NCI-H510A (cell line): Measurements from ENCODE around the gene SMAD7.

ENCODE experiments used
- DNase-seq: peaks from one replicate; lab custom pipeline; 2025; lab: John Stamatoyannopoulos, UW

The SMAD7 gene

DNA sequence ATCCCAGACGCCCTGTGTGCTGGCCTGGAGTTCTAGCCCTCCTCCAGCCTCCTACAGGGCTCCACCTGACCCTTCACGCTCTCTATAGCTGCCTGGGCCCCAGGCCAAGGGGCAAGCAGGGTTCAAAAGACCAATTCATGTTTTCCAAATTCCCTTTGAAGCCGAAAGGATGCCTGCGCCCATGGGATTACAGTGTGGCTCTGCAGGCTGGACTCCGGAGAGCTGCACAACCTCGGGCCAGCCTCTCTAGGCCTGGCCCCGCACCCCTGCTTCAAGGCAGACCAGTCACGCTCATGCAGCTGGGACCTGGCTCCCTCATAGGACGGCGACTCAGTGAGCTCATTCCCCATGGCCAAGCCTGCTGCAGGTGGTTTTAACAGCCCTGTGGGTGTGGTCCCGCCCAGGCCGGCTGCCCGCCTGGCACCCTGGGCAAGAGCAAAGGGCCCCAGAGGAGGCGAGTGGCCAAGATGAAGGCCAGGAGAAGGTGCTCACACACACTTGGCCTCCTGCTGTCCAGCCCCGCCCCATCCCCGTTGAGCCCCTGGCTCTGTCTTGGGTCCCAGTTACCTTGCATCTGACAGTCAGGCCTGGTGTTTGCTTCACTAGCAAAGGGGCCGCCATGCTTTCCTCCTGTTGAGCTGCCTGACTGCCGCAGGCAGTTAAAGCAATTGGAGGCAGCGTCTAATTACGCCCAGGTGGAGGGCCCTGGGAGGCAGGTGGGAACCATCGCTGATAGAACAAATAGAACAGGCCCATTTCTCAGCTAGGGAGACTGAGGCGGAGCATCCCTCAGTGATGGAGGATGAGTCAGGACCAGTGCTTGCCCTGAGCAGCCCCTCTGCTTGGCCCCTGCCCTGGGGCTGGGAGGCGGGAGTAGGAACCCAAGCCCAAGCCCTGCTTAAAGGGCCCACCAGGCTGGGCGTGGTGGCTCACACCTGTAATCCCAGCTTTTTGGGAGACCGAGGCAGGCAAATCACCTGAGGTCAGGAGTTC is 56.9 kb downstream of the SMAD7 start:
- DNase-seq: no peak

DNA sequence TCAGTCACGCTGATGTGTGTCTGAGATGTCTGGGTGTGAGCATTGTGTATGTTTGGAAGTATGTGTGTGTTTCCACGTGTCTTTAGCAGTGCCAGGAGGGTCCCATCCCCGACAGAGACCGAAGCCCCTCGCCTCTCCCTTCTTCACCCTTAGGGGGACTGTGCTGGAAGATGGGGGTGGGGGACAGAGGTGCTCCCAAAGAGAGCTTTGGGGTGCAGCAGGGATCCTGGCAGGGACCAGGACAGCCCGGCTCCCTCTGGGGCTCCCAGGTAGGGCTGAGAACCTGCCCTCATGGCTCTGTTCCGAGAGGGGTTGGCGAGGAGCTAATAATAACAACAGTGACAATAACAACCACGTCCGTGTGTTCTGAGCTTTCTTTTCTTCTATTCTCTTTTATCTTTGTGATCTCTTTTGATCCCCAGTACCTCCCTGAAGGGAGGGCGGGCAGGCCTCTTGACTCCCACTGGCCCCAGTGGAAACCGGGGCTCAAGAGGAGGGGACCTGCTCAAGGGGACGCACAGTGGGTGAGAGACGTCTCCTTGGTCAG is 57.6 kb downstream of the SMAD7 start:
- no peak for DNase-seq

DNA sequence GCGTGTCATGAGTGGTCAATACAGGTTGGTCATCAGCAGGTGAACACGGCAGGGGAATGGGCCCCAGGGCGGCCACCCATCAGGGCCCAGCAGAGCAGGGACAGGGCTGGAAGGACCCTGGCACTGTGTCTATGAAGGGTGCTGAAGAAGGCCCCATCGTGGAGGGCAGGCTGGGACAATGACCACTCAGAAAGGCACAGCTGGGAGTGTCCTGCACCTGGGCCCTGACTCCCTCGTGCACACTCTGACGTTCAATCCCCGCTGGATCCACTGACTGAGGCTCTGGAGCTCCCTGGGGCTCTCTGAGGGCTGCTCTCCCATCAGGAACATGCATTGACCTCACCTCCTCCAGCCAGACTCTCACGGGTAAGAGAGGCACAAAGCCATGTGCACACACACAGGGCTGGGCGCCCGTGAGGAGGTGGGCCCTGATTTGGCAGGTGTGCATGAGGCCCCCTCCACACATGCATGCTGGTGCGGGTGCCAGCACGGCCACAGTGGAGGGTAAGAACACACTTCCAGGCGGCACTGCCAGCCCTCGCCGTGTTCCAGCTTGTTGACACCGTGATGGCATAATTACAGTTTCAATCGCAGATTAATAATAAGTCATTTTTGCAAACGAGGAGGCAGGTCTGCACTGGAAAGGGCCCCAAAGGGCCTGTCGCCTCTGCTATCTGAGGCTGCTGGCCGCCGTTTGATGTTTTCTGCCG is 58.5 kb downstream of the SMAD7 start:
- no peak for DNase-seq

GRCh38 chr18:48891721-48892120 is 59.0 kb downstream of the SMAD7 start:
- no peak for DNase-seq

DNA sequence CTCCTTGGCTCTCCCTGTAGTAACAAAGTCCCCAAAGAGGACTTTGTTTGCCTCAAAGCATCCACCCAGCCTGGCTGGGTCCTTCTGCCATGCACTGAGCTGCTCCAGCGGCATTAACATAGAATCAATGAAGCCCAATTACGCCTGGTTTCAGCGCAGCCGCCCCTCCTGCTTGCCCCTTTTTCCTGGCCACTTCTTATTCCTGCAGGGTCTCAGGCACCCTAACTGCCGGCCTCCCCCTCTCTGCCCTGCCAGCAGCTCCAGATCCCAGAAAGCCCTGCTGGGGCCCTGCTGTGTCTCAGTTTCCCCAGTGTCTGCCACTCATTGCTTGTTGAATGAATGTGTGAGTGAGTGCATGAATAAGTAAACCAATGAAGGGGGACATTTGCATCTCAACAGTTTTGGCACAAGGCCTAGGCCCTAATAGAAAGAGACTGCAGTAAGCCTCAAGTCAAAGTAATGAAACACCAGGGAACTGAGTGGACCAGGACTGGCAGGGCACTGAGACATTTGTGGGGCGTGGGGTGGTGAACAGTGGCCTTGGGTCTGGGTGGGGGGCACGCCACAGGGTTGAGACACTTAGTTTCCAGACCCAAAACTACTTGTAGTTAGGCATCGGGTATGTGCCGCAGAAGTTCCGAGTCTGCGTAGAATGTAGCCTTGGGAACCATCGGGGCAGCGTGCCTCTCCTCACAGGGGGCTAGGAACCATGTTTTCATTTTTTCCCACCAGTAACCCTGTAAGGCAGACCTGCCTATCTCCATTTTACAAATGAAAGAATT is 60.6 kb downstream of the SMAD7 start:
- no peak for DNase-seq

DNA sequence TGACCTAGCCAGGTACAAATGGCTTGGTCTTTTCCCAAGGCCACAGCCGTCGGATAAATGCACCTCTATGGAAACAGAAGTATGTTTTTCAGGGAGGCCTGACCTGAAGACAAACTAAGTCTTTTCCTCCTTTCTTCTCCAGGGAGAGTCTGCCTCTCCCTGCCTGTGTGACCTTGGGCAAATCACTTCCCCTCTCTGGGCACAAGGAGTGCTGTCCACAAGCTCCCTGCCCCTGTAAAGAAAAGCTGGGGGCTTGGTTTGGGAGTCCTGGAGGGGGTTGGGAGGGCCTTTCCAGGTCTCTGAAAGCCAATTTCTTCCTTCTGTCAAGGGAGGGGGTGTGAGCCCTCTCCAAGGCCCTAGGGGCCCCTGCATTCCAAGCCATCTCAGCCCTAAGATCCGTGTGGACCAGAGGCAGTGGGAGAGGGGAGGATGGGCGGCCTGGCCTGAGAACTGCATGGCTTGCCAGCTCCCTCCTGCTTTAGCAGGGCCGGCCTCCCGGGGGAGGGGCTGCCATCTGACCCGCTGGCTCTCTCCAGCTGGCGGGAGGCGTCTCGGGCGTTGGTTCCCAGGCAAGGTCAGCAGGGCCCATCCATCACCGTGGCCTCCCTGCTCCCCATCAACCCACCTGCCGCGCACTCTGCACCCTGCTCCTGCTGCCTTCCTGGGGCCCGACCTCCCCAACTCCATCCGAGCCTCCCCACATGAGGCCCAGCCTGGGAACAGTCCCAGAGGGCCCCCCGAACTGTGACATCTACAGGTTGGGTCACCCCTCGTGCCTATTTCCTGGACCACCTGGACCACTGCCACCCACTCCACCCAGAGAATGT is 61.4 kb downstream of the SMAD7 start:
- no peak for DNase-seq

DNA sequence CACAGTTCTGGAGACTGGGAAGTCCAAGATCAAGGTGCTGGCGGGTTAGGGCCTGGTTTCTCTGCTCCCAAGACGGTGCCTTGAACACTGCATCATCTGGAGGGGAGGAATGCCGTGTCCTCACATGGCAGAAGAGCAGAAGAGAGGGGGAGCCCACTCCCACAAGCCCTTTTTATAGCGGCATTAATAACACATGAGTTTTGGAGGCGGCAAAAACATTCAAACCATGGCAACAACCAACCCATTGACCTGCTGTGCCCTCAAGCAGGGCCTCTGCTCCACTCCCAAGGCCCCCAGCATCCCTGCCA is 62.0 kb downstream of the SMAD7 start:
- no peak for DNase-seq

DNA sequence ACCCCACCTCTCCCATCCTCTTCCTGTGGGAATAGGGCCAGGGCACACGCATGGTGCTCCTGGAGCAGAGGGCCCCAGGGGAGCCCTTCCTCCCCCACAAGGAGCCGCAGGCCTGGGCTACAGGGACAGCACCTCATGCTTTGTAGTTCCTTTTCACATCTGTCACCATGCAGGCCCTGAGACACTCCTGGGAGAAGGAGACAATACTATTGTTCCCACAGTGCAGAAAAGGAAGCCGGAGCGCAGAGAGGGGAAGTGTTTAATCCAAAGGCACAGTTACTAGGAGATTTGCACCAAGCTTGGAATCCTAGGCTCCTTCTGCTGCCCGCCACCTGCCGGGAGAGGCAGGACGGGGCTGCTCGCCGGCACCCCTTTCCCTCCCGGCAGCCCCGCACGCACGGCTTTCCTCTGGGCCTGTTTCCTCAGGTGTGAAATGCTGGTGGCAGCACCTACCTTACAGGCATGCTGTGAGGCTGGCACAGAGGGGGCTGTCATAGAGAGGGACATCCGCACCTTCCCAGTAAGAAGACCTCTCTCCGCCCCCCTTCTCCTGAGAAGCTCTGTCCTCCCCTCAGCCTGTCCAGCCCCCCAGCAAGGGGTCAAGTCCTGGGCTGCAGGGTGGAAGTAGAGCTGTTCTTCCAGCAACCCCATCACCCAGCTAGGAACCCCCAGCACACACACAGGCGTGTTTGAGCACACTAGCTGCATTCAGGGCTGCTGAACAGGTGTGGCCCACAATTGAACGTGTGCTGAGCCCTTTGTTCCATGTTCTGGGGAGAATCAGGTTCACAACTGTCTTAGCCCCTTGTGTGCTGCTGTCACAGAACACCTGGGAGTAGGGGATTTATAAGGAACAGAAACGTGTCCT is 62.6 kb downstream of the SMAD7 start:
- DNase-seq: no peak

- DNase-seq: no peak
These were observed 63.4 kb downstream of the SMAD7 start for GRCh38 chr18:48887294-48887904.

GRCh38 chr18:48886520-48887293 is 64.1 kb downstream of the SMAD7 start:
- no peak for DNase-seq

GRCh38 chr18:48885924-48886400 is 64.8 kb downstream of the SMAD7 start:
- no peak for DNase-seq

GRCh38 chr18:48885266-48885923 is 65.4 kb downstream of the SMAD7 start:
- no peak for DNase-seq

DNA sequence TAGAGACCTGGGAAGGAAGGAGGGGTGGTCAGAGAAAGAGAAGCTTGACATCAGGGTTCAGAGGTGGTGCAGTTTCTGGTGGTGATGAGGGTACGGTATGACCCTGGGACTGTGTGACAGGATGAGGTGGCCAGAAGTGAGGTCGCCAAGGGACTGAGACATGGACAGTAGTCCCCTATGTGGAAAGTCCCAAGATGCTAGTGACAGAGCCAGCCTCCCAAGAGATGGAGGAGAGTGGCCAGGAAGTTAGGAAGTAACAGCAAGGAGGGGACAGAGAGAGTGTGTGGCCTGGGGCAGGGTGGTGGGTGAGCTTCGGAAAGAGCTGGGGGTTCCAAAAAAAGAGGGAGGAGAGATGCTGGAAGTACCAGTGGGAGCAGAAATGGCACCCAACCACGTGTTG is 66.0 kb downstream of the SMAD7 start:
- DNase-seq: no peak

DNA sequence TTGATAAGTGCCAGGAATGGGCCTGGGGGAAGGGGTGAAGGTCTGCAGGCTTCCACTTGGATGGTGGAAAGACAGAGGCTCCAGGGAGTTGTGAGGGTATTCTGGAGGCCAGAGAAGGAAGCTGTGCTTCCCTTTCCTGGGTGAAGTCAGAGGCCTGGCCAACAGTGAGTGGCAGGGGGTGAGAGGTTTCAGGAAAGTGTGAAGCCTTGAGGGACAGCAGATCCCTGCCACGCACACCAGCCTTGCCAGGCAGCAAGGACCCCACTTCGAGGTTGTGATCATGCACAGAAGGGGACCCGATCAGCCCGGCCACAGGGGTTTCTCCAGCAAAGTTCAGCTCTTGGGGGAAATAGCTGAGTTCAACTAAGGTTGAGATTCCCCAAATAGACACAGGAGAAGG is 66.5 kb downstream of the SMAD7 start:
- DNase-seq: no peak

DNA sequence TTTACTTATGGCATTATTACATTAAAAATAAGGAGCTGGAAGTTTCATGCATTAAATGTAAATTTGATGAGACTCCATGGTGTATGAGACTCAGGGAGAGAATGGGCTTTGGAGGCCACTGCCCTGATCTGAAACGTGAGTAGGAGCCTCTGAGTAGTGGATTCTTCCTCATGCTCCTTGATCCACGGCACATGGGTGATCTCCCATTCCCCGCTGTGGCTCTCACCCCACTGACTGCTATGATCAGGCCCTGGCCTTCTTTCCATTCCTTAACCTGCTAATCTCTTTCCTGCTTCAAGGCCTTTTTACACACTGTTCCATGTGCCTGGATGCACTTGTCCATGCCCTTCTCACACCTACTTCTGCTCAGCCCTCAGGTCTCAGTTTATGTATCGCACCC is 68.4 kb downstream of the SMAD7 start:
- DNase-seq: no peak

DNA sequence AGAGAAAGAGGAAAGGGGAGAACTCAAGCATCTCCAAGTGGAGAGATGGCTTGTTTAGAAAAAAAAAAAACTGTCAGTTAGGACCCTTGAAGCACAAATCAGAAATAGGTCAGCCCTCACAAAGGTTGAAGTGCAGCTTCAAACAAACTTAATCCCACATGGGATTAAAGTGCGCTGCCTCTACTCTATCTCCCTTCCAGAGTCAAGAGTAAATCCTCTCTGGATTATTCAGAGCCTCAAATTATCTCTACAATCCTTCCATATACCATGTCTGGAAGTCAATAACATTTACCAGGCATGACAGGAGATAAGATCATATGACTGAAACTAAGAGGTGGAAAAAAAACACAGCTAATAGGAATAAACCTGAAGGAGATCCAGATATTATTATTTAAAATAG is 69.8 kb downstream of the SMAD7 start:
- no peak for DNase-seq

DNA sequence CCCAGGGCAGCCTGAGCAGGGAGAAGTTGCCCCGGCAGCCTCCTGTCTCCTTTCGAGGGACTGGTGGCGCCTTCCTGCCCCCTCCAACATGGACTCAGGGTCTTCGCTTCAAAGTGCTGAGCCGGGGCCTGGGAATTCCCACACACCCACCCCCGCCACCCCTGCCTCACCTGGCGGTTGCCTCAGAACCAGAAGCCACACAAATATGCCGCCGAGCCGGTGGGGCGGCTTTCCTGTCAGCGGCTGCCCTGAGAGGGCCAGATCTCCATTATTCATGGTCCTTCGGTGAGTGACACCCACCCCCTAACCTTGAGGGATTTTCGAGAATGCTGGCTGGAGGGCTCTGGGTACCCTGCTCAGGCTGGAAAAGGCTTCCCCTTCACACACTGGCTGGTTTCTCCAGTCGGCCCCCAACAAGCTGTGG is 71.7 kb downstream of the SMAD7 start:
- DNase-seq: no peak

DNA sequence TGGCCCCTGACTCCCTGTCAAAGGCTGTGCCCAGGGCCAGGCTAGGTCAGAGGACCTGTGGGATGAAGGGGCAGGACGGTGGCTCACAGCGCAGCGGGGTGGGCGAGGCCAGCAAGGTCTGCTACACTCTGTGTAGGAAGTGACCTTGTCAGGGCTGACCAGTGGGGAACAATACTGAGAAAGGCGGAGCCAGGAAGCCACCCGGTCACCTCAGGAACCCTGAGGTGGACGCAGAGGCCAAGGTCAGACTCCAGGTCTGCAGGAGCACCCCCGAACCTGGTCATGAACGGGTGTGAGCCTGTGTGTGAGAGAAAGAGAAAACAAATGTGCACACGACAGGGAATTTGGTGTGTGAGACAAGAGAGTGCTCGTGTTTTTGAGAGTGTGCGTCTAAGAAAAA is 72.3 kb downstream of the SMAD7 start:
- DNase-seq: no peak

DNA sequence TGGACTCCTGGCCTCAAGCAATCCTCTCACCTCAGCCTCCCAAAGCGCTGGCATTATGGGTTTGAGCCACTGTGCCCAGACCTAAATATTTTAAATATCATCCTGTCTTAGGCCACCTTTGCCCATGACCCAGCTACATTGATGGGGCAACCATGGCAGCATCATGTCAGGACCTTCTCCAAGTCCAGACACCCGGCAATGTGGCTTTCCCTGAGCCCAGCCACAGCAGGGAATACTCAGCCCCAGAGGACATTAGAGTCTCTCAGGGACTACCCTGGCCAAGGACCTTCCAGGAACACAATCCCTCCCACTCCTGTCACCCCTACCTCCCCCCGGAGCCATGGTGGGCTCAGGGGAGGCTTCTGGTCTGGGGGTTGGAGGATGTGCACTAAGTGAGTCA is 72.8 kb downstream of the SMAD7 start:
- DNase-seq: no peak
